Superior temporal gyrus (tissue), 1 donor: ENCODE data around the gene CTSV.
"Not testable (repeated sequence)": the region's sequence is repeated elsewhere in the genome, so short reads cannot be mapped to it uniquely, and the experiment has no call there.

Source experiments
- DNase-seq: peaks from one replicate; pipeline ENCODE4 v3.0.0-alpha.2; 2016; ENCODE audit errors: extremely low spot score

CTSV gene

DNA sequence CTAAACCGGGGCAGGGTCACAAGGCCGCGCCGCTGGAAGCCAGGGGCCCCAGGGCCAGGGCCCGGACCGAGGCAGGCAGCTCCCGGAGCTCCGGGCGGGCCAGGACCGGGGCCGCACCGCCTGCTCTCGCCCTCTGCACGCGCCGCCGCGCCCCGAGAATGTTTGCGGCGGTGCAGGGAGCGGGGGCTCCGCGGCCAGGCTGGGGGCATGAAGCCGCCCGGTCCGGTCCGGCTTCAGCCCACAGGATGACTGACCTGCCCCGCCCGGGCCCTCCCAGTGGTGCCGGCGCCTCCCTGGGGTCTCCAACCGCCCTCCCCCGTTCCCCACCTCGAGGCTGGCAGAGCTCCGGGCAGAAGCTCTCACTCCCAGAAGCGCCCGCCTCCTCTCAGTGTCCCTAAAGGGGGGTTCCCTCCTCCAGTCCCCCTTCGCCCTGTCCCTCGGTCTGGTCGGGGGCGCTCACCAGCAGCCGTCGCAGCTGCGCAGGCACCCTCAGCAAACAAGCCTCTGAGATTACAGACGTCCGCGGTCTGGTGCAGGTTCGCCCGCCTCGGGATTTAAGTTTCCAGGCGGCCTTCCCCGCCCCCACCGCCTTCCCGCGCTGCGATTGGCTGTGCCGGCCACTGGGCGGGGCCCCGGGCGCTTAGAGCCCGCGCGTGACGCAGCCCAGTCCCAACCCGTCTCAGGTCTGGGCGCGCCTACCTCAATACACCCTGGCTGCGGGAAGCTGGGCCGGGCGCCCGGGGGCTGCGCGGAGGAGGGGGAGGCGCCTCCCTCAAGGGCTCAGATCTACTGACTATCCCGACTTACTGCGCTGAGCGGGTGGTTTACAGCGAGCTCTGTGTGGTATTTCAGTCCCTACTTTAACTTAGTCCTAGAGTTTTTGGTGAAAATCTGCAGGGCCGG is at the start of gene CTSV:
Gene CTSV, minus strand, starts transcription at position 532 of the 903 bp plus-strand sequence. CDS start 1,099 bp downstream, outside the sequence.
- peak; percentile 73 for DNase-seq

DNA sequence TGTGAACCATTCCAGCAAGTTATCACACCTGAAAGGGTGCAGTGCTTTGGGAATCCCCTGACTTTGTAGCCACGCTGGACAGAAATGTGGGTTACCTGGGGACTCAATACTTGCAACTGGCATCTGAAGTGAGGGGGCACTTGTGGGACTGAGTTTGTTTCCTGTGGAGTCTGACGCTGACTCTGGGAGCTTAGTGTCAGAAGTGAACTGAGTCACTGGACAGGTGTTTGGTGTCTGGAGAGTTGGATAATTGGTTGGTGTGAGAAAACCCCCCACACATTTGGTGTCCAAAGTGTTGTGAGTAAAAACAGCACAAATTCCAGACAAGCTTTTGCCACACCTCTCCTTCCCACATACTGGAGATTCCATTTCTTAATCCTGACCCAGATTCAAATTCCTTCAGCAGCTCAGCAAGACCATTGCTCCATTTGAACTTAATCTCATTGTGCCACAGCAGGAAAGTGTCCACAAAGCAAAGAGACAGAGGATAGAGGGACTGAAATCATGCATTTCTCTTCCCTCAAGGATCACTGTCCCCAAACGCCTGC is 48.8 kb upstream of the CTSV start:
- DNase-seq: not testable (repeated sequence)

DNA sequence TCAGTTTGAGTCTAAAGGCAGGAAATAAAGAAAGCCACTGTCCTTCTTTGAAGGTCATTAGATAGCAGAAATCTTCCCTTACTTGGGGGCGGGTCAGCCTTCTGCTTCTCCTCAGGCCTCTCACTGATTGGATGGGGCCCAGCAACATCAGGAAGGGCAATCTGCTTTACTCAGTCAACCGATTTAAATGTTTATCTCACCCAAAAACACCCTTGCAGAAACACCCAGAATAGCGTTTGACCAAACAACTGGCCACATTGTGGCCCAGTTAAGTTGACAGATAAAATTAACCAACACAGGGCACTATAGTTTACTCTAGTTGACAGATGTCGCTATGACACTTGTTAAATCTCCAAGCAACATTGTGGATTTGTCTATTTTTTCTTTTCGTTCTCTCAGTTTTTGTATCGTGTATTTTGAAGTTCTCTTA is 45.6 kb upstream of the CTSV start:
- not testable (repeated sequence) for DNase-seq

DNA sequence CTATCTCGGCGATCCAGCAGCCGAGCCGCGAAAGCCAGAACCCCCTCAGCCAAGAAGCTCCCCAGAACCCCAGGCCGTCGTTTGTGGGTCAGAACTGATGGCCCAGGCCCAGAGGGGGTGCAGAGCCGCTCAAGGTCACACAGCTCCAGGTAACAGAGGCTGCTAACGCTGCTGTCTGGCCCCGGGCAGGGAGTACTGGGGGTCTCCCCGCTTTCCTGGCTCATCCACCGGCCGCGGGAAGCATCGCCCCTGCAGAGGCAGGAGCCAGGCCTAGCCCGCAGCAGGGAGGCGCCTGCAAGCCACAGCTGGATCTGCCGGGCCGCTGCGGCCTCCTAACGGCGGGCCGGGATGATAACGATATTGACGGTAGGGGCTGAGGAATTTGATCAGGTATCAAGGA is 39.4 kb upstream of the CTSV start:
- no peak for DNase-seq

GRCh38 chr9:97077452-97078295 is 38.7 kb upstream of the CTSV start:
- DNase-seq: no peak

DNA sequence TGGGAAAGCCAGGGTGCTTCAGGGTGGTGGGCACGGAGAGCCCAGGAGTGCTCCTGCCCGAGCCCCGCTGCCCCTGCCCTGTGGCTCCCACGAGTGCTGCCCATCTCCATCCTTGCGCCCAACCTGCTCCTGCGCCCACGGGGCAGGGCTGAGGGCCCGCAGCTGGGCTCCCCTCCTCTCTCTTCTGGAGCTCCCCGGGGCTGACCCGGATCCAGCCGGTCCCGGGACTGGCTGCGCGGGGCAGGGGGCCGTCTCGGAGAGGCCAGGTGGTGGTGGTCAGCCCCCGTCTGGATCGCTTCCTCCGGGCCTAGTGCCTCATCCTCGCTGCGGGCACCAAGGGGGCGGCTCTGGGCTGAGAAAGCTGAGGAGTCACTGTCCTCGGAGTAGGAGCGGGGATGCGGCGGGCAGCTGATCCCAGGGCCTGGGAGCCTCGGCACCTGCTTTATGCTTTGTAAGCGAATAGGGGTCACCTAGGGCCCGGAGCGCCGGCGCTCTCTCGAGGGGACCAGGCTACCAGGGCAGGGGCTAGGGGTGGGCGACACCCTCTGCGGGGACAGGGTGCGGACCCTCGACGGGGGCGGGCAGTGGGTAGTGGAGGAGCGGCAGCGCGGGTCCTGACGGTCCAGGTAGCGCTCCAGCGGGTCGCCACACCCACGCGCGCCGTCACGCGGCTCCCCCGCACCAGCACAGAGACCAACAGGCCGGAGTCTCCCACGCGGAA is 37.9 kb upstream of the CTSV start:
- not testable (repeated sequence) for DNase-seq

- DNase-seq: no peak
Observed at GRCh38 chr9:97076238-97076637, 37.3 kb upstream of the CTSV start.

GRCh38 chr9:97075289-97075985 is 36.5 kb upstream of the CTSV start:
- no peak for DNase-seq

GRCh38 chr9:97073506-97073905 is 34.6 kb upstream of the CTSV start:
- no peak for DNase-seq

DNA sequence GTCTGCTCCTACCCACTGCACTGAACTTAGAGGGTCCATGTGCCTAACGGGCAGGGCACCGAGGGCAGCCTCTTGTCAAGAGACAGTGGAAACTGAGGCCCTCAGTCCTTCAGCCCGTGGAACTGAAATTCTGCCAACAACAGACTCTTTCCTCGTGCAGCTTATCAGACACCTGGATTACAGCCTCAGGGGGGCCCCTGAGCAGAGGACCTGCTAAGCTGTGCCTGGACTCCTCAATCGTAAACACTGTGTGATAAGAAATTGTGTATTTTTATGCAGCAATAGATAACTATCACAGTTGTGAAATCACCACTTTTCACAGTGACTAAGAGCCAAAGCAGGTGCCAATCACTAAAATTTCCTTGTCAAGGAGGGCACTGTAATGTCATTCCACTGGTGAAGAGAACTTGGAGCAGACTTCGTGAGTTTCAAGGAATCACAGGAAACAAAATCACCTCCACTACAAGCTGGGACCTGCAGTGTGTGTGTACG is 33.4 kb upstream of the CTSV start:
- DNase-seq: no peak

DNA sequence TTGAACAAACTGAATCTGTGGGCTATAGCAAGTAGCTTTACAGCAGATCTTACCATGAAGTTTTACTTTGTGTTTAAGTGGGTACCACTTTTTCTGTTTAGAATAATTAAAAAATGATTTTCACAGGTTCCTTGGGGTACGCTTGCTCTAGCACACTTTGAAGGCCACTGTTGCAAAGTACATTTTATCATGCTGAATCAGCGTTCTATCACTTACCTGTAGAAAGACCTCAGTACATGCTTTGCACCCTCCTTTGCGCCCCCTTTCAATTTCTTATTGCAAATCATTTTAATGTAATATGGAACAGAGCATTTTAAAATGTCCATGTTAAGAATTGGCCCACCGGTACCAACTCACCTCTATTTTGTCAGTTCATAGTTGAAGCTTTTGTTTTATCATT is 31.4 kb upstream of the CTSV start:
- DNase-seq: not testable (repeated sequence)

- DNase-seq: no peak
Observed at GRCh38 chr9:97067490-97067889, 28.5 kb upstream of the CTSV start.

GRCh38 chr9:97064176-97064575 is 25.2 kb upstream of the CTSV start:
- no peak for DNase-seq

DNA sequence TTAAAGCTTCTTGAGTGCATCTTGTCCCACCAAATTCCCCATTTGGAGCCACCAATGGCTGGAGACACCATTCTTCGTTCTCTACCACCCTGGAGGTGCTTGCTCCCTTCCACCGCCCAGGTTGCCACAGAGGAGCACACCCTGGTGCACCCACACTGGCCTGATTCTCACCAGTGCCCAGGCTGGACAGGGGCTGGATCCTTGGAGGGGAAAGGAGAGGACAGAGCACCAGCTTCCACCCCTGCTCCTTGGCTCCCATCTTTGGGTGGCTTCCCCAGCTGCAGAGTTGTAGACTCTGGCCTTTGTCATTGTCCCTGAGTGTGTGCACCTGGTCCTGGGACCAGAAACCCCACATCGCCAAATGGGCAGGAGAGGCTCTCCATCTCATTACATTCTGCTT is 21.9 kb upstream of the CTSV start:
- DNase-seq: no peak

- DNase-seq: no peak
Observed at GRCh38 chr9:97059626-97060025, 20.7 kb upstream of the CTSV start.

GRCh38 chr9:97057651-97058050 is 18.7 kb upstream of the CTSV start:
- no peak for DNase-seq

DNA sequence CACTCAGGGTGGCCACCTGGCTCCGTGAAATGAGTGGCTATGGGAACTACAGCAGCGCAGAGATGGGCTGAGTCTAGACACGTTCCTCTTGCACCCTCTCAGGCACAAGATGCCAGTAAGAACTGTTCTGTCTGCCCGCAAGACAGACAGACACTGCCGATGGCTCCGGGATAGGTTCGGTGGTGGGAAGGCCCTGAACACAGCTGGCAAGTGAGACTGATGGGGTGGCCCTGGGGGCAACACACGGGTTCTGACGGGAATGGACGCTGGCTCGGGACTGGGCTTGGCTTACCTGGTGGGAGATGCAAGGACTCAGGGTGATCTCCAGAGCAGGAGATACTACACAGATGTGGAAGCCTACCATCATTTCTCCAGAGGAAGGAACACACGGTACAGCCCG is 16.9 kb upstream of the CTSV start:
- DNase-seq: not testable (repeated sequence)

- no peak for DNase-seq
Observed at GRCh38 chr9:97053717-97054116, 14.8 kb upstream of the CTSV start.

GRCh38 chr9:97052735-97053134 is 13.8 kb upstream of the CTSV start:
- DNase-seq: no peak

DNA sequence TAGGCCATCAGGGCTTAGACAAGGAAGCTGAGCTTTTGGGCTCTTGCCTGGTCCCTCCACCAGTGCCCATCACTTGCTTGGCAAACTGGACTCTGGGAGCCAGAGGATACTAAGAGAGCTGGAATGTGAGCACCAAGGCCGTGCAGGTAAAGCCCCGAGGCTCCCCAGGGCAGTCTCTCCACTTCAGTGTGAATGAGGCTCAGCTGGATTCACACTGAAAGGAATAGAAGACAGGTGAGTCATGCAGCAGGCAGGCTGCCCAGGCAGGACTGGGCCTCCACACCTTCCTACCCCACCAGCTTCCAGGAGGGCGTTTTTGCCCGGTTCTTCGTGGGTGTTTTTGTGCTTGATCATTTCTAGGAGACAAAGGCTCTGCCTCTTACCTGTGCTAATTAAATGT is 7.3 kb upstream of the CTSV start:
- DNase-seq: no peak

- no peak for DNase-seq
Observed at GRCh38 chr9:97045300-97045699, 6.4 kb upstream of the CTSV start.
